H9 (cell line): Measurements from ENCODE around the gene TMEM106C. TPM values are rescaled to one million over a fixed set of nuclear protein-coding genes. Genes with fewer than 3 reads are reported as not detected.

Experiments used
- DNase-seq: peaks from one replicate; pipeline ENCODE4 v3.0.0-alpha.2; 2017
- H2AFZ ChIP-seq: one replicate; pipeline ENCODE4 v1.6.1; 2013; ENCODE audit warnings: mild to moderate bottlenecking, low read length, control low read depth, moderate library complexity
- H2AK5ac ChIP-seq: 2 replicates; pipeline ENCODE4 v1.6.1; 2013; ENCODE audit warnings: low read length, control low read depth, mixed read lengths; ENCODE audit not compliant: insufficient read length
- H2BK120ac ChIP-seq: one replicate; pipeline ENCODE4 v1.6.1; 2013; ENCODE audit warnings: low read depth, mild to moderate bottlenecking, low read length, control low read depth, inconsistent platforms; ENCODE audit not compliant: poor library complexity, severe bottlenecking
- H2BK12ac ChIP-seq: 2 replicates; pipeline ENCODE4 v1.6.1; 2013; ENCODE audit warnings: low read length, control low read depth, mixed read lengths, low read depth; ENCODE audit not compliant: insufficient read length
- H2BK15ac ChIP-seq: 2 replicates; pipeline ENCODE4 v1.6.1; 2013; ENCODE audit warnings: low read depth, low read length, control low read depth
- H2BK20ac ChIP-seq: one replicate; pipeline ENCODE4 v1.6.1; 2013; ENCODE audit warnings: low read depth, mild to moderate bottlenecking, low read length, control low read depth, inconsistent platforms; ENCODE audit not compliant: poor library complexity, severe bottlenecking
- H2BK5ac ChIP-seq: 2 replicates; pipeline ENCODE4 v1.6.1; 2013; ENCODE audit warnings: low read length, control low read depth, mixed read lengths; ENCODE audit not compliant: insufficient read length
- H3K14ac ChIP-seq: 2 replicates; pipeline ENCODE4 v1.6.1; 2013; ENCODE audit warnings: low read length, control low read depth; ENCODE audit not compliant: insufficient read depth
- H3K18ac ChIP-seq: 2 replicates; pipeline ENCODE4 v1.6.1; 2013; ENCODE audit warnings: low read depth, mild to moderate bottlenecking, mixed read lengths, low read length, control low read depth; ENCODE audit not compliant: insufficient read length
- H3K23ac ChIP-seq: 2 replicates; pipeline ENCODE4 v1.6.1; 2013; ENCODE audit warnings: low read length, control low read depth, mixed read lengths, low read depth; ENCODE audit not compliant: insufficient read length
- H3K23me2 ChIP-seq: 2 replicates; pipeline ENCODE4 v1.6.1; 2013; ENCODE audit warnings: low read depth, mild to moderate bottlenecking, mixed read lengths, low read length, control low read depth; ENCODE audit not compliant: insufficient read length, poor library complexity, severe bottlenecking
- H3K27ac ChIP-seq: 2 replicates; pipeline ENCODE4 v1.5.1; 2013; ENCODE audit warnings: low read length, control low read depth, mixed read lengths, low read depth; ENCODE audit not compliant: insufficient read length
- H3K27me3 ChIP-seq: 2 replicates; pipeline ENCODE4 v1.6.1; 2013; ENCODE audit warnings: low read length, control low read depth, inconsistent platforms; ENCODE audit not compliant: insufficient read depth
- H3K4ac ChIP-seq: 2 replicates; pipeline ENCODE4 v1.6.1; 2013; ENCODE audit warnings: low read depth, mild to moderate bottlenecking, control low read depth, inconsistent platforms, low read length, moderate library complexity
- H3K4me1 ChIP-seq: 2 replicates; pipeline ENCODE4 v1.6.1; 2013; ENCODE audit warnings: low read length, control low read depth, inconsistent platforms; ENCODE audit not compliant: insufficient read depth
- H3K4me2 ChIP-seq: 2 replicates; pipeline ENCODE4 v1.6.1; 2013; ENCODE audit warnings: low read length, control low read depth, mixed read lengths; ENCODE audit not compliant: insufficient read length, insufficient read depth
- H3K56ac ChIP-seq: 2 replicates; pipeline ENCODE4 v1.6.1; 2013; ENCODE audit warnings: low read depth, mild to moderate bottlenecking, mixed read lengths, low read length, control low read depth; ENCODE audit not compliant: insufficient read length
- H3K79me1 ChIP-seq: 2 replicates; pipeline ENCODE4 v1.6.1; 2013; ENCODE audit warnings: low read depth, mild to moderate bottlenecking, moderate library complexity, low read length, control low read depth, inconsistent platforms; ENCODE audit not compliant: insufficient read depth, poor library complexity, severe bottlenecking
- H3K79me2 ChIP-seq: 2 replicates; pipeline ENCODE4 v1.6.1; 2013; ENCODE audit warnings: low read length, control low read depth, inconsistent platforms; ENCODE audit not compliant: insufficient read depth
- H3K9ac ChIP-seq: 2 replicates; pipeline ENCODE4 v1.6.1; 2013; ENCODE audit warnings: low read length, control low read depth, mixed read lengths; ENCODE audit not compliant: insufficient read length; ENCODE audit errors: extremely low read depth
- H3K9me3 ChIP-seq: one replicate; pipeline ENCODE4 v1.6.1; 2013; ENCODE audit warnings: low read depth, low read length, inconsistent platforms; ENCODE audit not compliant: control insufficient read depth
- H3T11ph ChIP-seq: one replicate; pipeline ENCODE4 v1.6.1; 2013; ENCODE audit warnings: mild to moderate bottlenecking, low read length, control low read depth, inconsistent platforms
- H4K20me1 ChIP-seq: one replicate; pipeline ENCODE4 v1.6.1; 2013; ENCODE audit not compliant: control insufficient read depth, insufficient read length, insufficient read depth
- H4K5ac ChIP-seq: 2 replicates; pipeline ENCODE4 v1.6.1; 2013; ENCODE audit warnings: low read depth, mild to moderate bottlenecking, mixed read lengths, low read length, control low read depth; ENCODE audit not compliant: insufficient read length
- H4K8ac ChIP-seq: replicated peaks from 2 replicates; pipeline ENCODE4 v1.6.1; 2013; ENCODE audit warnings: low read length, control low read depth, mixed read lengths, low read depth; ENCODE audit not compliant: insufficient read length
- H4K91ac ChIP-seq: 2 replicates; pipeline ENCODE4 v1.6.1; 2013; ENCODE audit warnings: low read depth, mild to moderate bottlenecking, moderate library complexity, mixed read lengths, low read length, control low read depth; ENCODE audit not compliant: insufficient read length
- H3K27ac Mint-ChIP-seq, 3 experiments: 2 replicates in 2 of 3; 3 replicates in 1 of 3; pipeline ENCODE4 v1.8.0; 2020 to 2021; ENCODE audit warnings: mixed read lengths in 3 of 3, mild to moderate bottlenecking in 1 of 3, moderate library complexity in 1 of 3
- H3K27me3 Mint-ChIP-seq: 2 replicates; pipeline ENCODE4 v1.8.0; 2021; ENCODE audit warnings: low read depth, mild to moderate bottlenecking, moderate library complexity, mixed read lengths
- H3K36me3 Mint-ChIP-seq, 3 experiments: 2 replicates in 2 of 3; 3 replicates in 1 of 3; pipeline ENCODE4 v1.8.0; 2020 to 2021; ENCODE audit warnings: low read depth in 3 of 3, mixed read lengths in 3 of 3; ENCODE audit not compliant: insufficient read depth in 1 of 3
- H3K4me1 Mint-ChIP-seq, 2 experiments: 2 replicates each; pipeline ENCODE4 v1.8.0; 2020; ENCODE audit warnings: mixed read lengths in 2 of 2
- H3K4me3 Mint-ChIP-seq, 2 experiments: 2 replicates in 1 of 2; 3 replicates in 1 of 2; pipeline ENCODE4 v1.8.0; 2020 to 2021; ENCODE audit warnings: mild to moderate bottlenecking in 2 of 2, mixed read lengths in 2 of 2, moderate library complexity in 1 of 2
- H3K9me3 Mint-ChIP-seq, 2 experiments: 2 replicates in 1 of 2; 3 replicates in 1 of 2; pipeline ENCODE4 v1.8.0; 2020; ENCODE audit warnings: mild to moderate bottlenecking in 2 of 2, mixed read lengths in 2 of 2, moderate library complexity in 1 of 2
- CTCF ChIP-seq: fragments of 200-600 bp; sonication (generic); conservative IDR thresholded peaks from 3 replicates; pipeline ENCODE4 v1.8.0; 2021; ENCODE audit warnings: antibody characterized with exemption, mild to moderate bottlenecking
- WGBS: extraction: QIAGEN DNeasy Blood & Tissue Kit; methylation state at CpG from one replicate; pipeline ENCODE4 v1.1.7; 2013; ENCODE audit warnings: missing lambda C conversion rate, low lambda C conversion rate, mixed read lengths; ENCODE audit not compliant: insufficient read length; ENCODE audit errors: extremely low coverage; 5-methylcytosine and 5-hydroxymethylcytosine counted together
- total RNA-seq: library from RNA; stranded (reverse); gene quantifications from 2 replicates; pipeline ENCODE4 v1.2.1, GENCODE V29; 2021

TMEM106C gene
- total RNA-seq, 1 experiment from 2014 or later: 43.7 TPM

GRCh38 chr12:47992776-47993175 lies 29.4 kb downstream of the TMEM106C start:
- no peak overlapping the region for H3K4me3 Mint-ChIP-seq
- H3K27ac Mint-ChIP-seq: no peak overlapping the region
- H2AK5ac ChIP-seq: no peak overlapping the region

More at GRCh38 chr12:47992776-47993175, 29.4 kb downstream of the TMEM106C start:
- Histone ChIP-seq H3T11ph (no peak overlapping the region), H3K4me2 (no peak overlapping the region), H2BK120ac (no peak overlapping the region), H3K27me3 (peaks cover 5% of the 10 kb centered on the region; the same call in 1 of the 2 replicates), H3K18ac (no peak overlapping the region), H2BK5ac (no peak overlapping the region), H4K91ac (no peak overlapping the region), H2BK20ac (no peak overlapping the region), H3K4me1 (no peaks in the 10 kb centered on the region), H3K4ac (no peak overlapping the region), H3K79me1 (no peaks in the 10 kb centered on the region), H2BK12ac (no peak overlapping the region), H2AFZ (no peak overlapping the region), H2BK15ac (no peak overlapping the region), H3K27ac (no peak overlapping the region), H4K20me1 (no peaks in the 10 kb centered on the region), H3K23ac (no peak overlapping the region), H3K56ac (no peak overlapping the region), H3K79me2 (no peaks in the 10 kb centered on the region), H4K8ac (no peak overlapping the region), H3K9me3 (no peaks in the 10 kb centered on the region), H3K14ac (no peak overlapping the region), H3K23me2 (no peaks in the 10 kb centered on the region), H3K9ac (no peak overlapping the region), H4K5ac (no peak overlapping the region)
- WGBS: no CpG with 5 or more reads among the region's 10 CpGs
- TF ChIP-seq CTCF: no peak
- Mint-ChIP-seq H3K9me3 (no peaks in the 10 kb centered on the region), H3K36me3 (no peaks in the 10 kb centered on the region), H3K27me3 (peaks cover 99% of the 10 kb centered on the region), H3K4me1 (peaks cover 10 to 18% of the 10 kb centered on the region in 2 experiments)
- DNase-seq: no peak
